Activated CD4-positive, alpha-beta T cell treated with anti-CD3 and anti-CD28 coated beads, Interleukin-2, amount 50 U/mL, for 16 hours (primary cell): ENCODE data around the gene WASL.
"Not testable (repeated sequence)": the region's sequence is repeated elsewhere in the genome, so short reads cannot be mapped to it uniquely, and the experiment has no call there.

Experiments used
- DNase-seq: peaks from one replicate; pipeline ENCODE4 v3.0.0-alpha.2; 2020

Gene WASL

DNA sequence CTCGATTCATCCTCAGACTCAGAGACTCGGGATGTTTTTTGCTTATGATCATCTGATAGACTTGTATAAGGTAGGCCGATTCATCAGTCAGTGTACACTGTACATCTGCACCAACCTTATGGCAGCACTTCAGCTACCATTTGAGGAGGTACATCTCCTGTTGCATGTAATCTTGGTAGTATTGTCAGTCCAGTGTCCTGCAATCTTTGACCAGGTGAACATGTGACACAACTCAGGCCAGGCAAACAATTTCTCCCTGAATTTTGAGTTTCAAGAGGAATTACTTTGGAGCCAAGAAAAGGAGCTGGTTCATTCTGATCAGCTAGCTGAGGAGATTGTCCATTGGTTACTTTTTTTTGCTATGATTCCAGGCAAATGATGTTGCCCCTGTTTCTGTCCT, 19.7 kb upstream of the WASL start:
- DNase-seq = no peak

GRCh38 chr7:123763191-123763661, 14.4 kb upstream of the WASL start:
- no peak for DNase-seq

- DNase-seq = no peak
Observed at GRCh38 chr7:123761729-123762128, 12.9 kb upstream of the WASL start.

DNA sequence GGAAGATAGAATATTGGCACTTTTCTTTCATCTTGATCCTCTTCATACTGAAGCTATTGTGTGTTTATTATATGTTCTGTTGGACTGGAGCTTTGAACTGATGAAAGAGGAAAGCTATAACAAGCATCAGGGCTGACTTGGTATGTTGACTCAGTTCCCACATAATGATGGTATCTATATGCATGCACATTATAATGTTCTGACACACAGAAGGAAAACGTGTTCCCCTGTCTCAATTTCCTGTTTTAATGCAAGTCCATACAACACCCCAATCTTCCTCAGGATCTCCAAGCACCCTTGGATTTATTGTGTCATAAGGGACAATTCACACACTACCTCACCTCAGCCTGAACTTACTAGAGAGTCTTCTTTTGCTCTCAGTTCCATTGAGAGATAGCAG, 8.3 kb upstream of the WASL start:
- DNase-seq = no peak

DNA sequence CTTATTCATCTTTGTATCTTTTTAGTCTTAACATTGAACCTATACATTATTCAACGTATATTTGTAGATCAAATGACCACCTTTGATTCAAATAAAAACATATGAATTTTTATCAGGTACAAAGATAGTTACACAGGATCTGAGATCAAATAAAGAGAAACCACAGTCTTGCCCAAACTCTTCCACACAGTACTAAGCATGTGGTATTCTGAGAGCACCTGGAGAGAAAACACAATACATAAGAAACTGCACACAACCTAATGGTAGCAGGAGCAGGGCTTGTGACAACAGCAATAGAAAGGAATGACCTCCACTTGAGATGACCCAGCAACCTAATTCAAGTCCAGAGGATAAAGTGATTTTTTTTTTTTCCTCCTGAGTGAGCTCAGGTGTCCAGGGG, 6.5 kb upstream of the WASL start:
- no peak for DNase-seq

GRCh38 chr7:123754271-123754871, 5.6 kb upstream of the WASL start:
- no peak for DNase-seq

- DNase-seq = no peak
Observed at GRCh38 chr7:123752534-123752933, 3.7 kb upstream of the WASL start.

DNA sequence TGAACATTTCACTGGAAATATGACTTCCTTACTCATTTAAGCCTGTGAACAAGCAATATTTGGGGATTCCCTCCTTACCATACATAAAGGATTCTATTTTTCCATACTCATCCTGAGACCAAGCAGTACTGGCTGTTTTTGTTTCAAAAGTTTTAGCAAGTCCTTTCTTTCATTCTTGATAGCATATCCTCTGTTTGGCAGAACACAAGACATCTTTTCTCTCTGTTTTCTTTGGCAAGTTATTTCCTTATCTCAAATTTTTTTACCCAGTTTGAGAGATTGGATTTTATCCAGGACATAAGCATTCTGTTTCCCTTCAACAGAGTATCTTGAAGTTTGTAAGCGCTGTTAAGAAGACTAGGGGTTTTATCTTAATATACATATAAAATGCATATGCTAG, 3.0 kb upstream of the WASL start:
- no peak for DNase-seq

DNA sequence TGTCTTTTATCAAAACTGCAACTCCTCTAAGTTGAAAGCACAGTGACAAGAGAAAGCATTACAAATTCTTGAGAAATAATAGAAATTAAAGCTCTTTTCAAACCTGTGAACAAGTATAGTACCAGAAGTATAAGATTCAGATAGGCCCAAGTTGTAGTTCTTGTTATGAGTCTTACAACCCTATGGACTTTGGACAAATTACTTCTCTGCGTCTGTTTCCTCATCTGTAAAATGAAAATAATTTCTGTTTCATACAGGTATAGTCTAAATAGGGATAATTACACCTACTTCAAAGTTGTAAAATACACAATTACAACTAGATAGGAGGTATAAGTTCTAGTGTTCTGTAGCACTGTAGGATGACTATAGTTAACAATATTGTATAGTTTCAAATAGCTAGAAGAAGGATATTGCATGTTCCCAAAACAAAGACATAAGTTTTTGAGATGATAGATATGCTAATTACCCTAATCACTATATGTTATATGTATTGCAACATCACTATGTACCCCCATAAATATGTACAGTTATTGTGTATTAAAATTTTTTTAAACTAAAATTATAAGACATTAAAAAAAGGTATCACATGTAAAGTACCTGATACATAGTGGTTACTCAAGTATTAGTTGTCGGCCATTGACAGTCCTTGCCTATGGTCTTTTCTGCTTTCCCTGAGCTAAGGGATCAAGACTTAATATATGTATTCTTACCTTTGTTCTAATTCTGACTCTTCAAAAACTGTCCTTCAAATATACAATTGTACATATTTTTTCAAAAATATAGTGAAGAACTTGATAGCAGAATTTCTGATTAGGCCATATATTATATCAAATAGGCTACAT, 1.8 kb upstream of the WASL start:
- no peak for DNase-seq

GRCh38 chr7:123749537-123749857, 694 bp upstream of the WASL start:
- peak; percentile 39 for DNase-seq

GRCh38 chr7:123748171-123748733, 551 bp downstream of the WASL start:
- no peak for DNase-seq

GRCh38 chr7:123747620-123748141, 1.1 kb downstream of the WASL start:
- peak; percentile 47 for DNase-seq

- DNase-seq = peak; percentile 57
Observed at GRCh38 chr7:123746931-123747488, 1.8 kb downstream of the WASL start.

- no peak for DNase-seq
Observed at GRCh38 chr7:123746055-123746454, 2.7 kb downstream of the WASL start.

GRCh38 chr7:123745437-123745836, 3.4 kb downstream of the WASL start:
- no peak for DNase-seq

DNA sequence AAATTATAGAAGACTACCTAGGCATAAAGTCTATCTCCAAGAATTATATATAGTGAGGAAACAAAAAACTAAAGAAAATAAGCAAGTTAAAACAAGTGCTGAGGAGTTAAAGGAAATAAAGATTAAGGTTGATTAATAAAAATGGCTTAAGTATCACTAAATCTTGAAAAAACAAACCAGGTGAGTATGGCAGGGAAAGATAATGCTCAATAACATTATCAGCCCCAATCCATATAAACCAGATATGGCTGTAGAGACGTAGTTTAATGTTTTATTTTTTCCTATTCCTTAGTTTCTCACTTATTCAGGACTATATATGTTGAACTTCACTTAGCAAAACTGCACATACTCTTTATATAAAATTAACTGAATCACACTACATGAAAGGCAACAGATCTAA, 4.4 kb downstream of the WASL start:
- no peak for DNase-seq

DNA sequence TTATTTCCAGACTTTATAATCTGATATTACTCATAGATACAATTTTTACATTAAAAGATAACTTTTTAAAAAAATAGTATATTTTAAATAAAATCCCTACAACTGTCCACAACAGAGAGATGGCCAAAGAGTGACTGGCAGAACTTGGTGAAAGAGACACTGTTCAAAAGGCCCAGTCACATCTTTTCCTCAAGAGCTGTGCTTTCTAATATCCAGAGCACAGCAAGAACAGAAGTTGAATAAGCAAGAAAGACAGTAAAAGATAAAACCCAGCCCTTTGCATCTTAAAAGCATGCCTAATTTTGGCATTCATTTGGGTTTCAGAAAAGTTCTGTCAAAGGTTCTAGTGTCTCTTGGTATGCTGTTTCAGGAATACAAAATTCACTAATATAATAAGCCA, 6.9 kb downstream of the WASL start:
- peak; percentile 32 for DNase-seq

DNA sequence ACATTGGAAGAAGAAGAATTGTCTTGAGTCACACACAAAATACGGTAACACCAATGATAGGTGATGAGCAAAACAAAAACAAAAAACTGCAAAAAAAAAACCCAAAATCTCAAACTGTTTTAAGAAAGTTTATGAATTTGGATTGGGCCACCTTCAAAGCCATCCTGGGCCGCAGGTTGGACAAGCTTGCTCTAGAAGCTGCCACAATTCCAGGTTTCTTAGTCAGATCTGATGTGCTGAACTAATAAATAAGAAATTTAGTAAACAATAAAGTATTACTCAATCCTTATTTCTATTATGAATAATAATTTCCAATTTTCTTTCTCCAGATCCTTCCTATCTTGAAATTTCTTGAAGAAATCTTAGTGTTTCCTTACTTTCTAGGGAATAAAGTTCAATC, 10.0 kb downstream of the WASL start:
- DNase-seq = no peak

- DNase-seq = no peak
Observed at GRCh38 chr7:123738356-123738755, 10.4 kb downstream of the WASL start.

GRCh38 chr7:123737168-123737674, 11.6 kb downstream of the WASL start:
- DNase-seq = not testable (repeated sequence)

- no peak for DNase-seq
Observed at GRCh38 chr7:123735539-123735938, 13.3 kb downstream of the WASL start.

DNA sequence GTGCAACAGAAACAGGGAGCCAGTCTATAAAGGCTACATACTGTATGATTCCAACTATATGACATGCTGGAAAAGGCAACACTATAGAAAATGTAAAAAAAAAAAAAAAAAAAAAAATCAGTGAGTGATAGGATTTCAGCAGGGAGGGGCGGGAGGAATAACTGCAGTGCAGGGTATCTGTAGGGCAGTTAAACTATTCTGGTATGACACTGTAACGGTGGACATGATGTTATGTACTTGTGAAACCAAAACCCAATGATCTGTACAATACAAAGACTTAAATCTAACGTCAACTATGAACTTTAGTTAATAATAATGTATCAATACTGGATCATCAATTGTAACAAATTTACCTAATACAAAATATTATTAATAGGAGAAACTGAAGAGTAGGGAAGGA, 14.3 kb downstream of the WASL start:
- DNase-seq = no peak

DNA sequence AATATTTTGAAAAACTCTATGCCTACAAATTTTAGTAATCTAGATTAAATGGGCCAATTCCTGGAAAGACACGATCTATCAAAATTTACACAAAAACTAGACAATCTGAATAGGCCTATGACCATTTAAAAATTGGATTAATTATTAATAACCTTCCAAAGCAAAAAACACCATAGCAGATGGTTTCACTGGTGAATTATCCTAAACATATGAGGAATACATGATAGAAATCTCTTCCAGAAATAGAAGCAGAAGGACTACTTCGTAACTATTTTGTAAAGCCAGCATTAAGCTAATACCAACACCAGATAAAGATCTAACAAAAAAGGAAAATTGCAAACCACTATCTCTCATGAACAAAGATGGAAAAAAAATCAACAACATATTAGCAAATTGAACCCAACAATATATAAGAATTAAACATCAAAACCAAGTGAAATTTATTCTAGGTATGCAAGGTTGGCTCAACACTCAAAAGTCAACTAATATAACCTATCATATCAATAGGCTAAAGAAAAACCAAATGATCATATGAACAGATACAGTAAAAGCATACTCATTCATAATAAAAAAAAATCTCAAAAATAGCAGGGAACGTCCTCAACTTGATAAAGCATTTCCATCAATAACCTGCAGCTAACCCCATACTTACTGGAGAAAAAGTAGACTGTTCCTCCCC, 16.3 kb downstream of the WASL start:
- DNase-seq = no peak
